HG03108 (cell line): Measurements from ENCODE around the gene FOXF2.

ENCODE experiments used
- ATAC-seq: cut with Tn5 transposase; IDR thresholded peaks from one replicate; pipeline ENCODE4 v1.9.1; 2021; ENCODE audit warnings: moderate library complexity; ENCODE audit not compliant: unreplicated experiment

The FOXF2 gene

DNA sequence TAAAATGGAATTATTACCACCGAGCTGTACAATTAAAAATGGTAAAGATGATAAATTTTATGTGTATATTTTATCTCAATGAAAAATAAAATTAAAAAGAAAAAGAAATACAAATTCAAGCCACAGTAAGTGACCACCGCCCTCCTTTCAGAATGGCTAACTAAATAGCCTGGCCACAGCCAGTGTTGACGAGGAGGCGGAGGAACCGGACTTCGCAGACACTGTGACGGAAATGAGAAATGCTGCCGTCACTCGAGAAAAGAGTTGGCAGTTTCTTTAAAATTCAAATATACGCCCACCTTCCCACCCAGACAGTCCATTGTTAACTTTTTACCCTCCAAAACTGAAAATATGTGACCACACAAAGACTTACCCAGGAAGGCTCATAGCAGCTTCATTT lies 50.0 kb downstream of the FOXF2 start:
- ATAC-seq = no peak

DNA sequence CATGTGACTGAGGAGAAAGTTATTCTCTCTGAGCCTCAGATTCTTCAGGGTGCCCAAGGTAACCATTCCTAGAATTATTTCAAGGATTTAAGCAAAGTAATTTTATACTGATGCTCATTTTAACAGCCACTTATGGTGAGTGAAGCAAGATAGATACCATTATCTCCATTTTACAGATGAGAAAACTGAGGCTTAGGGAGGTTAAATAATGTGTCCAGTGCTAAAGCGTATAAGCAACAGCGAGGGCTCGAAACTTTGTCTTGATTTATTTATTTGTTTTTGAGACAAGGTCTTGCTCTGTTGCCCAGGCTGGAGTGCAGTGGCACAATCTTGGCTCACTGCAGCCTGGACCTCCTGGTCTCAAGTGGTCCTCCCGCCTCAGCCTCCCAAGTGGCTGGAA lies 53.6 kb downstream of the FOXF2 start:
- no peak for ATAC-seq
